ENCODE data around the gene EFNB2. TPM values are rescaled to one million over a fixed set of nuclear protein-coding genes. Genes with fewer than 3 reads are reported as not detected.
A peak's percentile ranks its signal among the peaks of the same experiment; 100 is the strongest.

The EFNB2 gene
- total RNA-seq, 2 experiments from 2014 or later: 0.11 to 0.20 TPM

GRCh38 chr13:106551751-106552150 is 16.3 kb upstream of the EFNB2 start:
- Mint-ChIP-seq H3K27ac (peak overlapping the region; percentile 7), H3K4me3 (no peak overlapping the region), H3K36me3 (ENCODE audit: low read depth) (peaks cover 65% of the 10 kb centered on the region), H3K9me3 (no peaks in the 10 kb centered on the region), H3K4me1 (ENCODE audit: low read depth) (peaks cover 45% of the 10 kb centered on the region), H3K27me3 (no peaks in the 10 kb centered on the region)
- intact Hi-C loops (cut with micrococcal nuclease): no loop called here
- no peak for ATAC-seq
- TF ChIP-seq CTCF (IDR thresholded peaks at IDR 0.05): no peak
- ChIA-PET POLR2A (interaction anchor here (0.9 kb wide), 1 partner anchor 16 kb away, joined by 3 read pairs; the partner anchor contains the start of gene ARGLU1), CTCF (interaction anchor here (1.0 to 1.5 kb wide), 2 partner anchors 15 to 68 kb away, joined by 4 to 5 read pairs; partner anchors contain the start of gene EFNB2)
- DNase-seq: no peak

- ChIA-PET CTCF (interaction anchor here (1.0 to 1.5 kb wide), 2 partner anchors 15 to 68 kb away, joined by 4 to 5 read pairs; partner anchors contain the start of gene EFNB2), POLR2A (interaction anchor here (0.9 kb wide), 1 partner anchor 17 kb away, joined by 3 read pairs; the partner anchor contains the start of gene ARGLU1)
- no peak for TF ChIP-seq CTCF (IDR thresholded peaks at IDR 0.05)
- H3K27me3 Mint-ChIP-seq: no peaks in the 10 kb centered on the region
- peaks cover 61% of the 10 kb centered on the region for H3K36me3 Mint-ChIP-seq (ENCODE audit: low read depth)
- intact Hi-C loops (cut with micrococcal nuclease): no loop called here
- no peak overlapping the region for H3K4me3 Mint-ChIP-seq
- peak overlapping the region; percentile 7 for H3K27ac Mint-ChIP-seq
- peaks cover 45% of the 10 kb centered on the region for H3K4me1 Mint-ChIP-seq (ENCODE audit: low read depth)
- H3K9me3 Mint-ChIP-seq: no peaks in the 10 kb centered on the region
- ATAC-seq (no peak), DNase-seq (no peak)
Measured at GRCh38 chr13:106551350-106551749, 15.9 kb upstream of the EFNB2 start.

- TF ChIP-seq CTCF (IDR thresholded peaks at IDR 0.05): no peak
- no peaks in the 10 kb centered on the region for H3K9me3 Mint-ChIP-seq
- no peak for DNase-seq
- peak overlapping the region; percentile 30 for H3K27ac Mint-ChIP-seq
- no peak overlapping the region for H3K4me3 Mint-ChIP-seq
- intact Hi-C loops (cut with micrococcal nuclease): no loop called here
- peaks cover 54% of the 10 kb centered on the region for H3K36me3 Mint-ChIP-seq (ENCODE audit: low read depth)
- peaks cover 42% of the 10 kb centered on the region for H3K4me1 Mint-ChIP-seq (ENCODE audit: low read depth)
- no peaks in the 10 kb centered on the region for H3K27me3 Mint-ChIP-seq
- CTCF ChIA-PET: interaction anchor here (1.0 to 1.5 kb wide), 2 partner anchors 14 to 69 kb away, joined by 4 to 5 read pairs; partner anchors contain the start of gene EFNB2
- POLR2A ChIA-PET: interaction anchor here (0.9 kb wide), 1 partner anchor 17 kb away, joined by 3 read pairs; the partner anchor contains the start of gene ARGLU1
- no peak for ATAC-seq
Measured at GRCh38 chr13:106550570-106551135, 15.2 kb upstream of the EFNB2 start.

GRCh38 chr13:106548064-106548696 is 12.7 kb upstream of the EFNB2 start:
- Mint-ChIP-seq H3K4me1 (ENCODE audit: low read depth) (peaks cover 32% of the 10 kb centered on the region), H3K27ac (peak overlapping the region; percentile 7), H3K4me3 (no peak overlapping the region), H3K36me3 (ENCODE audit: low read depth) (peaks cover 34% of the 10 kb centered on the region), H3K27me3 (no peaks in the 10 kb centered on the region), H3K9me3 (no peaks in the 10 kb centered on the region)
- intact Hi-C loops (cut with micrococcal nuclease): no loop called here
- TF ChIP-seq CTCF (IDR thresholded peaks at IDR 0.05): no peak
- DNase-seq: no peak
- ChIA-PET CTCF (no interaction called here), POLR2A (no interaction called here)
- ATAC-seq: no peak

GRCh38 chr13:106541826-106542225 is 6.4 kb upstream of the EFNB2 start:
- no peaks in the 10 kb centered on the region for H3K9me3 Mint-ChIP-seq
- no peak overlapping the region for H3K4me3 Mint-ChIP-seq
- H3K36me3 Mint-ChIP-seq (ENCODE audit: low read depth): peaks cover 8% of the 10 kb centered on the region
- ChIA-PET POLR2A (no interaction called here), CTCF (interaction anchor here (1.0 kb wide), 1 partner anchor 78 kb away, joined by 3 read pairs; no protein-coding TSS in a partner anchor)
- intact Hi-C loops (cut with micrococcal nuclease): no loop called here
- TF ChIP-seq CTCF (IDR thresholded peaks at IDR 0.05): no peak
- no peak for DNase-seq
- no peaks in the 10 kb centered on the region for H3K4me1 Mint-ChIP-seq (ENCODE audit: low read depth)
- ATAC-seq: no peak
- H3K27ac Mint-ChIP-seq: no peak overlapping the region
- no peaks in the 10 kb centered on the region for H3K27me3 Mint-ChIP-seq

Data from activated CD8-positive, alpha-beta T cell treated with anti-CD3 and anti-CD28 coated beads for 36 hours (primary cell).